GM12878 (cell line): ENCODE measurements around the gene SGMS1. TPM values are rescaled to one million over a fixed set of nuclear protein-coding genes. Genes with fewer than 3 reads are reported as not detected.

Experiments
- ATAC-seq: fragments of 200-7000 bp; cut with Tn5 transposase; 3 replicates; pipeline ENCODE4 v1.9.1; 2020; ENCODE audit warnings: mild to moderate bottlenecking, moderate library complexity
- BruUV-seq: library from RNA; stranded (reverse); fragments of 400-500 nt; replicated peaks from 2 replicates; lab custom pipeline; 2021; lab: Mats Ljungman, UMichigan
- CTCF ChIA-PET: fragments of 300-600 bp; sonication (Branson Sonifier 250); formaldehyde crosslinking; extraction: SDS; loops from one replicate; lab custom pipeline; 2021; ENCODE audit warnings: inconsistent platforms; lab: Yijun Ruan, JAX
- POLR2A ChIA-PET: fragments of 350-600 bp; formaldehyde crosslinking; extraction: SDS; loops from one replicate; lab custom pipeline; 2021; ENCODE audit warnings: inconsistent platforms; lab: Charles Lee
- RAD21 ChIA-PET: fragments of 300-600 bp; sonication (Branson Sonifier 250); formaldehyde crosslinking; loops from one replicate; lab custom pipeline; 2023; ENCODE audit warnings: antibody characterized with exemption; ENCODE audit not compliant: unreplicated experiment; lab: Charles Lee
- SMC1A ChIA-PET: fragments of 300-600 bp; sonication (Branson Sonifier 250); formaldehyde crosslinking; loops from one replicate; lab custom pipeline; 2023; ENCODE audit not compliant: unreplicated experiment, uncharacterized antibody; lab: Charles Lee
- DNase-seq: peaks from one replicate; pipeline ENCODE4 v3.0.0-alpha.2; 2011; ENCODE audit warnings: low read depth, low spot score
- FAIRE-seq: peaks from 3 replicates; lab custom pipeline; 2011; peaks lifted over from hg19 to GRCh38; lab: Jason Lieb, UNC
- H2AFZ ChIP-seq: 2 replicates; pipeline ENCODE4 v1.6.0; 2011; ENCODE audit warnings: low read depth, low read length, control low read depth; ENCODE audit not compliant: control insufficient read depth
- H3K27ac ChIP-seq: 2 replicates; pipeline ENCODE4 v1.5.1; 2011; ENCODE audit warnings: control low read depth; ENCODE audit not compliant: control insufficient read depth, insufficient read depth
- H3K27me3 ChIP-seq, 2 experiments: replicated peaks in 1 of 2; 2 replicates each; pipeline versions ENCODE4 v1.6.0 to v1.6.1; 2011; ENCODE audit warnings: low read length in 1 of 2; ENCODE audit not compliant: control insufficient read depth in 2 of 2, insufficient read depth in 2 of 2
- H3K36me3 ChIP-seq, 2 experiments: 2 replicates each; pipeline ENCODE4 v1.5.1; 2011; ENCODE audit warnings: low read length in 1 of 2; ENCODE audit not compliant: control insufficient read depth in 2 of 2, insufficient read depth in 2 of 2
- H3K4me1 ChIP-seq: 2 replicates; pipeline ENCODE4 v1.6.1; 2011; ENCODE audit warnings: mild to moderate bottlenecking, low read length, moderate library complexity, mixed read lengths; ENCODE audit not compliant: control insufficient read depth, insufficient read depth
- H3K4me2 ChIP-seq: 2 replicates; pipeline ENCODE4 v1.6.0; 2011; ENCODE audit warnings: control low read depth; ENCODE audit not compliant: control insufficient read depth, insufficient read depth
- H3K4me3 ChIP-seq: fragments of 200-600 bp; sonication (generic); 2 replicates; pipeline ENCODE4 v1.5.1; 2016
- H3K79me2 ChIP-seq: 2 replicates; pipeline ENCODE4 v1.6.0; 2011; ENCODE audit warnings: low read length; ENCODE audit not compliant: control insufficient read depth, insufficient read depth
- H3K9ac ChIP-seq: 2 replicates; pipeline ENCODE4 v1.8.0; 2011; ENCODE audit warnings: low read length, control low read depth, mixed read lengths; ENCODE audit not compliant: control insufficient read depth, insufficient read depth
- H3K9me3 ChIP-seq: replicated peaks from 3 replicates; pipeline ENCODE4 v1.5.1; 2011; ENCODE audit warnings: mild to moderate bottlenecking, low read length; ENCODE audit not compliant: control insufficient read depth, insufficient read depth
- H4K20me1 ChIP-seq: 2 replicates; pipeline ENCODE4 v1.6.0; 2011; ENCODE audit not compliant: control insufficient read depth, insufficient read depth
- BHLHE40 ChIP-seq, 2 experiments: fragments of 450-650 bp in 1 of 2; IDR thresholded peaks; 2 replicates each; pipeline ENCODE4 v1.6.1; 2011 to 2017; ENCODE audit warnings: low read depth in 2 of 2, borderline replicate concordance in 1 of 2, improper control_type of control experiment in 1 of 2, low read length in 1 of 2, mild to moderate bottlenecking in 1 of 2
- KAT2A ChIP-seq: conservative IDR thresholded peaks from 2 replicates; pipeline ENCODE4 v1.6.1; 2011; ENCODE audit warnings: low read depth, low read length; ENCODE audit not compliant: control insufficient read depth
- KLF5 ChIP-seq: fragments of 450-650 bp; IDR thresholded peaks from 2 replicates; pipeline ENCODE4 v1.6.1; 2014; ENCODE audit warnings: mild to moderate bottlenecking; ENCODE audit not compliant: partially characterized antibody
- MEF2B ChIP-seq: fragments of 450-650 bp; IDR thresholded peaks from 2 replicates; pipeline ENCODE4 v1.6.1; 2018; ENCODE audit warnings: mild to moderate bottlenecking, moderate library complexity; ENCODE audit not compliant: partially characterized antibody, poor library complexity, severe bottlenecking
- MTA2 ChIP-seq: fragments of 450-650 bp; IDR thresholded peaks from 2 replicates; pipeline ENCODE4 v1.6.1; 2016; ENCODE audit warnings: low read depth, mild to moderate bottlenecking, moderate library complexity
- MYC ChIP-seq: IDR thresholded peaks from 2 replicates; pipeline ENCODE4 v1.6.1; 2011; ENCODE audit warnings: mild to moderate bottlenecking, low read length, moderate library complexity, inconsistent platforms; ENCODE audit not compliant: insufficient read depth, insufficient replicate concordance, insufficient read length, severe bottlenecking
- WGBS: methylation state at CpG from one replicate; pipeline ENCODE4 v1.1.6; 2016; ENCODE audit warnings: low lambda C conversion rate; ENCODE audit not compliant: insufficient replicate concordance, insufficient coverage; ENCODE audit errors: missing lambda C conversion rate; 5-methylcytosine and 5-hydroxymethylcytosine counted together
- in situ Hi-C: fragments of 300-500 bp; cut with MboI; formaldehyde crosslinking; loops from 9 replicates; pipeline ENCODE4 v1.14.3; 2018; ENCODE audit warnings: mixed read lengths
- intact Hi-C: fragments of 100-400 bp; cut with micrococcal nuclease; formaldehyde crosslinking; loops from one replicate; pipeline ENCODE4 v1.14.2; 2022; ENCODE audit not compliant: unreplicated experiment
- polyA plus RNA-seq, 11 experiments: library from polyadenylated mRNA; depleted of rRNA in 4 of 11; unstranded in 6 of 11; stranded (reverse) in 5 of 11; fragments of >200 nt; fragmentation: Nextera tagmentation in 4 of 11; fragmentation: Illumina TruSeq in 1 of 11; extraction: Ambion mirVana in 4 of 11; extraction: Trizol in 1 of 11; gene quantifications; 1 replicate in 1 of 11; 2 replicates in 10 of 11; pipeline versions ENCODE4 v1.2.1 to v1.2.3, GENCODE V29; 2011 to 2016; ENCODE audit warnings: inconsistent platforms in 2 of 11, missing spikeins in 2 of 11, low read depth in 1 of 11
- total RNA-seq, 4 experiments: library from RNA; depleted of rRNA in 3 of 4; stranded (reverse); fragments of >200 nt in 3 of 4; fragmentation: Illumina TruSeq in 1 of 4; extraction: Trizol in 1 of 4; gene quantifications; 2 replicates each; pipeline versions ENCODE4 v1.2.1 to v1.2.3, GENCODE V29; 2013 to 2021
- TF ChIP-seq, protein P1 (sequence below): fragments of 450-650 bp; conservative IDR thresholded peaks from 2 replicates; pipeline ENCODE4 v1.6.1; 2017; ENCODE audit warnings: mild to moderate bottlenecking, moderate library complexity
- TF ChIP-seq, protein P2 (sequence below): fragments of 450-650 bp; IDR thresholded peaks from 2 replicates; pipeline ENCODE4 v1.6.1; 2016; ENCODE audit warnings: mild to moderate bottlenecking

SGMS1 gene
- total and polyA plus RNA-seq, 10 of the 15 experiments (the other 5 are each of a cell fraction or from before 2014, with no cell fraction given), result 1.4 to 14.5 (median 4.9) TPM

DNA sequence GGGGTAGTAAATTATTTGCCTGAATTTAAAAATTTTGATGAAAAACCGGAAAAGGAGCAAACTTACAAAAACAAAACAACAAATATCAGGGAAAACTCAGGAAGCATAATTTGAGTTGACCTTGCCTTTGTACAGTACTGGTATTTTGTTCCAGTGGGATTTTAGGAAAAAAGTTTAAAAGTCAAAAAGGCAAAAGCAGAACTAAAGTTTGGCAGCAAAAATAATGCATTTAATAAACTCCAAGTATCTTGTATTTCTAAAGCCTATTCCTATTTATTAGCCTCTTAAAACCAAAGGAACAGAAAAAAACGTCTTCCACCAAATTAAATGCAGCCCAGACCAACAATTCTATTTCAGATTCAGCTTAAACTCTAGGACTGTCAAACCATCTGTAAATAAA is 281.8 kb downstream of the SGMS1 start:
- Histone ChIP-seq H4K20me1 (no peaks in the 10 kb centered on the region), H3K4me1 (peaks cover 3% of the 10 kb centered on the region; the same call in 1 of the 2 replicates), H3K27me3 (no peaks in the 10 kb centered on the region), H3K4me2 (no peak overlapping the region), H3K9me3 (no peaks in the 10 kb centered on the region; the same call in 2 of the 3 replicates), H2AFZ (no peak overlapping the region), H3K36me3 (peaks cover 5 to 8% of the 10 kb centered on the region in 2 experiments), H3K4me3 (no peak overlapping the region), H3K9ac (no peak overlapping the region), H3K27ac (no peak overlapping the region), H3K79me2 (peaks cover 39% of the 10 kb centered on the region)
- SMC1A ChIA-PET, result interaction anchor here (1.9 kb wide), 1 partner anchor 29 kb away, joined by 6 read pairs; no protein-coding TSS in a partner anchor
- CTCF ChIA-PET, result no interaction called here
- TF ChIP-seq MTA2 (no peak), KLF5 (no peak), MYC (no peak), KAT2A (no peak)
- no peak for ATAC-seq
- 63% methylated on average over 2 of the region's 2 CpGs for WGBS
- RAD21 ChIA-PET, result no interaction called here
- no TSS peak for BruUV-seq
- POLR2A ChIA-PET, result no interaction called here
- no peak for FAIRE-seq
- in situ Hi-C loops, result no loop called here
- DNase-seq, result no peak
- intact Hi-C loops, result no loop called here

DNA sequence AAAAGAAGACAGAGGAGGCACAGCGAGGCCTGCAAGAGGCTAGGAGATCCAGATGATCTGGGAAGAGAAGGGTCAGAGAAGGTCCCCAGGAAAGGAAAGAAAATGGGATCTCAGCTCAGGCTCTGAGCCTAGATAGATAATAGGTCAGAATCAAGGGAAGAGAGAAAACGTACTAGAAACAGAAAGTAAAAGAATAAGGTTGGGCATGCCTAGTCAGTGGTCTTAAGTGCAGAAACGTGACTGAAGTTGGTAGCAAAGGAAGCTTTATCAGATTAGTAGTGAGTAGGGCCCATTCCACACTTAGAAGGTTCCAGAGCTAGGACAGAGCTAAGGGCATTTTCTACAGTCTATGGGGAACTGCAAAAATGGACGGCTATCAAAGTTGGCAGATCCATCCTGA is 287.6 kb downstream of the SGMS1 start:
- CTCF ChIA-PET, result no interaction called here
- WGBS, result 38% methylated on average over 4 of the region's 4 CpGs

More for the DNA sequence above, 287.6 kb downstream of the SGMS1 start:
- RAD21 ChIA-PET, result interaction anchor here (1.2 to 1.8 kb wide), 4 partner anchors 22 to 84 kb away, joined by 3 to 5 read pairs (median 4); no protein-coding TSS in a partner anchor
- SMC1A ChIA-PET, result interaction anchor here (0.6 to 3.5 kb wide), 5 partner anchors 10 to 84 kb away, joined by 3 to 15 read pairs (median 3); no protein-coding TSS in a partner anchor
- DNase-seq, result no peak
- no peaks in the 10 kb centered on the region for H3K9me3 ChIP-seq
- in situ Hi-C loops (no loop called here), intact Hi-C loops (no loop called here)
- no peak overlapping the region for H2AFZ ChIP-seq
- no peak for FAIRE-seq
- POLR2A ChIA-PET, result interaction anchor here (0.6 kb wide), 1 partner anchor 154 kb away, joined by 3 read pairs; no protein-coding TSS in a partner anchor
- TF ChIP-seq BHLHE40 (IDR thresholded peaks at IDR 0.05; ENCODE audit: borderline replicate concordance in 1 of 2, low read depth in 2 of 2, low read length in 1 of 2) (peak; percentile 85 to 86), MEF2B (no peak)
- TF ChIP-seq, protein P1, sequence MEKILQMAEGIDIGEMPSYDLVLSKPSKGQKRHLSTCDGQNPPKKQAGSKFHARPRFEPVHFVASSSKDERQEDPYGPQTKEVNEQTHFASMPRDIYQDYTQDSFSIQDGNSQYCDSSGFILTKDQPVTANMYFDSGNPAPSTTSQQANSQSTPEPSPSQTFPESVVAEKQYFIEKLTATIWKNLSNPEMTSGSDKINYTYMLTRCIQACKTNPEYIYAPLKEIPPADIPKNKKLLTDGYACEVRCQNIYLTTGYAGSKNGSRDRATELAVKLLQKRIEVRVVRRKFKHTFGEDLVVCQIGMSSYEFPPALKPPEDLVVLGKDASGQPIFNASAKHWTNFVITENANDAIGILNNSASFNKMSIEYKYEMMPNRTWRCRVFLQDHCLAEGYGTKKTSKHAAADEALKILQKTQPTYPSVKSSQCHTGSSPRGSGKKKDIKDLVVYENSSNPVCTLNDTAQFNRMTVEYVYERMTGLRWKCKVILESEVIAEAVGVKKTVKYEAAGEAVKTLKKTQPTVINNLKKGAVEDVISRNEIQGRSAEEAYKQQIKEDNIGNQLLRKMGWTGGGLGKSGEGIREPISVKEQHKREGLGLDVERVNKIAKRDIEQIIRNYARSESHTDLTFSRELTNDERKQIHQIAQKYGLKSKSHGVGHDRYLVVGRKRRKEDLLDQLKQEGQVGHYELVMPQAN, result no peak
- TF ChIP-seq, protein P2, sequence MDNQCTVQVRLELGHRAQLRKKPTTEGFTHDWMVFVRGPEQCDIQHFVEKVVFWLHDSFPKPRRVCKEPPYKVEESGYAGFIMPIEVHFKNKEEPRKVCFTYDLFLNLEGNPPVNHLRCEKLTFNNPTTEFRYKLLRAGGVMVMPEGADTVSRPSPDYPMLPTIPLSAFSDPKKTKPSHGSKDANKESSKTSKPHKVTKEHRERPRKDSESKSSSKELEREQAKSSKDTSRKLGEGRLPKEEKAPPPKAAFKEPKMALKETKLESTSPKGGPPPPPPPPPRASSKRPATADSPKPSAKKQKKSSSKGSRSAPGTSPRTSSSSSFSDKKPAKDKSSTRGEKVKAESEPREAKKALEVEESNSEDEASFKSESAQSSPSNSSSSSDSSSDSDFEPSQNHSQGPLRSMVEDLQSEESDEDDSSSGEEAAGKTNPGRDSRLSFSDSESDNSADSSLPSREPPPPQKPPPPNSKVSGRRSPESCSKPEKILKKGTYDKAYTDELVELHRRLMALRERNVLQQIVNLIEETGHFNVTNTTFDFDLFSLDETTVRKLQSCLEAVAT, result 0 out of 2 replicates have a peak, but pooled peaks have one; percentile 22
- no peaks in the 10 kb centered on the region for H3K4me1 ChIP-seq
- BruUV-seq, result no TSS peak
- no peaks in the 10 kb centered on the region for H4K20me1 ChIP-seq
- no peaks in the 10 kb centered on the region for H3K27me3 ChIP-seq
- peaks cover 16% of the 10 kb centered on the region for H3K79me2 ChIP-seq
- peak overlapping the region; percentile 4; the same call in 1 of the 2 replicates for H3K27ac ChIP-seq
- H3K4me2 ChIP-seq, result no peak overlapping the region
- no peak overlapping the region for H3K4me3 ChIP-seq
- peak; percentile 67 for ATAC-seq
- H3K9ac ChIP-seq, result no peak overlapping the region
- H3K36me3 ChIP-seq, result peaks cover 0 to 3% of the 10 kb centered on the region in 2 experiments; a peak in 1 of 4 replicates
